Type B pancreatic cell (in vitro differentiated cells): Measurements from ENCODE around the gene ADGRG4. TPM values are rescaled to one million over a fixed set of nuclear protein-coding genes. Genes with fewer than 3 reads are reported as not detected.

ENCODE experiments used
- DNase-seq: peaks from one replicate; pipeline ENCODE4 v3.0.0; 2021; ENCODE audit warnings: mixed read lengths; ENCODE audit not compliant: unreplicated experiment; ENCODE audit errors: extremely low spot score
- H3K27ac Mint-ChIP-seq: 2 replicates; pipeline ENCODE4 v1.8.0; 2021; ENCODE audit warnings: mild to moderate bottlenecking, mixed read lengths
- H3K27me3 Mint-ChIP-seq: 2 replicates; pipeline ENCODE4 v1.8.0; 2021; ENCODE audit warnings: mixed read lengths
- H3K36me3 Mint-ChIP-seq: 2 replicates; pipeline ENCODE4 v1.8.0; 2021; ENCODE audit warnings: mixed read lengths
- H3K4me1 Mint-ChIP-seq: one replicate; pipeline ENCODE4 v1.8.0; 2021; ENCODE audit warnings: mixed read lengths; ENCODE audit not compliant: unreplicated experiment
- H3K4me3 Mint-ChIP-seq: 2 replicates; pipeline ENCODE4 v1.8.0; 2021; ENCODE audit warnings: mild to moderate bottlenecking, mixed read lengths
- H3K9me3 Mint-ChIP-seq: 2 replicates; pipeline ENCODE4 v1.8.0; 2021; ENCODE audit warnings: mixed read lengths
- CTCF ChIP-seq: fragments of 200-600 bp; sonication (generic); conservative IDR thresholded peaks from 2 replicates; pipeline ENCODE4 v1.5.0; 2021; ENCODE audit warnings: antibody characterized with exemption, mild to moderate bottlenecking
- total RNA-seq: library from RNA; stranded (reverse); gene quantifications from 2 replicates; pipeline ENCODE4 v1.2.1, GENCODE V29; 2021; ENCODE audit warnings: low replicate concordance

Gene ADGRG4
- total RNA-seq, 1 donor from 2014 or later, result 1.2 TPM

GRCh38 chrX:136395271-136395670 is 94.5 kb downstream of the ADGRG4 start:
- H3K27me3 Mint-ChIP-seq, result no peaks in the 10 kb centered on the region
- no peak overlapping the region for H3K27ac Mint-ChIP-seq
- H3K4me1 Mint-ChIP-seq, result no peaks in the 10 kb centered on the region
- DNase-seq, result no peak
- no peak for TF ChIP-seq CTCF
- no peak overlapping the region for H3K4me3 Mint-ChIP-seq
- H3K36me3 Mint-ChIP-seq, result no peaks in the 10 kb centered on the region
- H3K9me3 Mint-ChIP-seq, result no peaks in the 10 kb centered on the region

GRCh38 chrX:136397001-136397400 is 96.2 kb downstream of the ADGRG4 start:
- Mint-ChIP-seq H3K4me3 (no peak overlapping the region), H3K27ac (no peak overlapping the region), H3K9me3 (no peaks in the 10 kb centered on the region)

DNA sequence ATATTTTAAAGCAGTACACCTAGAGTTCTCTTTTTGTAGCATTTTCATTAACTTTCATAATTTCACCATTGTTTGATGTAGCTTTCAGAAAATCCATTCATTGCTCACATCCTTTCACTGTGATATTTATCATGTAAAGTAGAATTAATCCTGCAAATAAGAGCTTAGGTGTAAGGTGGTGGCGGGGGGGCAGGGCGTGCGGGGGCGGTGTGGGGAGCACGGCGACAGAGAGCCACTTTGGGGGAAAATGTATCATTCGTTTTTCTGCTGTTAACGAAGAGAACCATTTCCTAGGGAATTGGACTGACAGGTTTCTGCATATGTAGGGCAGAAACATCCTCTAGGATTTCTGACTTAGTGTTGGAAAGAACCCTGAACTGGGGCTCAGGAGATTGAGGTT is 104.4 kb downstream of the ADGRG4 start:
- H3K4me1 Mint-ChIP-seq, result no peaks in the 10 kb centered on the region
- no peaks in the 10 kb centered on the region for H3K27me3 Mint-ChIP-seq
- DNase-seq, result no peak
- H3K36me3 Mint-ChIP-seq, result no peaks in the 10 kb centered on the region
- no peaks in the 10 kb centered on the region for H3K9me3 Mint-ChIP-seq
- no peak for TF ChIP-seq CTCF
- no peak overlapping the region for H3K27ac Mint-ChIP-seq
- no peak overlapping the region for H3K4me3 Mint-ChIP-seq

More at GRCh38 chrX:136397001-136397400, 96.2 kb downstream of the ADGRG4 start:
- no peak for DNase-seq
- H3K27me3 Mint-ChIP-seq, result no peaks in the 10 kb centered on the region
- no peaks in the 10 kb centered on the region for H3K36me3 Mint-ChIP-seq
- TF ChIP-seq CTCF, result no peak
- H3K4me1 Mint-ChIP-seq, result no peaks in the 10 kb centered on the region

DNA sequence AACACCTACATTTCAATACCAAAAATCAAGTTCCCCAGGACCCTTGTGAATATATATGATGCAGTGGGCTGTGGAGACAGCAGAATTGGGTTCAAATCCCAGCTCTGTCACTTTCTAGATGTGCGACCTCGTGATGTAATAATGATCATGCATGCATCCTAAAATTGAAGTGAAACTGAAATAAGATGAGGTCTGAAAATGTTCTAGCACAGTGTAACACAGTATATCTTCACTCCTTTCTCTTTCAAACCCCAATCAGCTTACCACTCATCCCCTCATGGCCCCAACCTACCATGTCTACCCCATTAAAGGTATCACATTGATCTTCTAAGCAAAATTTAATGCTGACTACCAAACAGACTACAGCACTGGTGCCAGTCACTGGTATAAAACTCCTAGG is 117.0 kb downstream of the ADGRG4 start:
- H3K36me3 Mint-ChIP-seq, result no peaks in the 10 kb centered on the region
- no peak for DNase-seq
- no peaks in the 10 kb centered on the region for H3K9me3 Mint-ChIP-seq
- H3K27ac Mint-ChIP-seq, result no peak overlapping the region
- H3K4me1 Mint-ChIP-seq, result no peaks in the 10 kb centered on the region
- H3K27me3 Mint-ChIP-seq, result no peaks in the 10 kb centered on the region
- TF ChIP-seq CTCF, result no peak
- H3K4me3 Mint-ChIP-seq, result no peak overlapping the region

GRCh38 chrX:136421338-136421737 is 120.6 kb downstream of the ADGRG4 start:
- no peaks in the 10 kb centered on the region for H3K36me3 Mint-ChIP-seq

More at GRCh38 chrX:136421338-136421737, 120.6 kb downstream of the ADGRG4 start:
- Mint-ChIP-seq H3K27me3 (no peaks in the 10 kb centered on the region), H3K4me3 (no peak overlapping the region), H3K27ac (no peak overlapping the region), H3K4me1 (no peaks in the 10 kb centered on the region), H3K9me3 (no peaks in the 10 kb centered on the region)
- DNase-seq, result no peak
- no peak for TF ChIP-seq CTCF
